ENCODE data around the gene C16orf96.

The C16orf96 gene

DNA sequence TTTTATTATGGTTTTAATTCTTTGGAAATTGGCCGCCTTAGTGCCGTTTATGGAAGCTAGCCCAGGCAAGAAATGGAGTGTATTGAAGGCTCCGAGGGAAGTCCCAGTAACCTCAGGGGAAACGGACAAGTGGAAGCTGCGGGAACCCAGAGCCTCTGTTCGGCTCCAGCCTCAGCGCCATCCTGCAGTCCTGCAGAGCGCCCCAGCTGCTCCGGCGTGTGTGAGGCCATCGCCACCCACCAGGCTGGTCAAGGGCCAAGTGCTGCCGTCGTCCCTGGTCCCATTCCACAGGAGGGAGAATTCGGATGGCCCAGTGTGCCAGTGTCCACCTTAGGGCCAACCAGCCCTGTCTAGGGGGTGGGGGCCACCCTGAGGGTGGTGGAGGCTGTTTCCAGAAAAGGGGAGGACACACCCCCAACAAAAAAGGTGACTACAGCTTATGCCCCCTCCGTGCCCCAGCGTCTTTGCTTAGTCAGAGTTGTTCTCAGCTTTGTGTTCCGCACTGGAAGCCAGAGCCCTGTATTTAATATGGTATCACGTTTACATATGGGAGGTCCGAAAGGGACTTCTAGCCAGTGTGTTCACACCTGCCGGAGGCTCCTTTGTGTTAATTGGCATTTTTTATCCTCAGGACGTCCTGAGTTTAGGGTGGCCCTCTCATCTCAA, 81.5 kb downstream of the C16orf96 start:
- H3K9me2 ChIP-seq (replicated peaks; ENCODE audit: insufficient read depth, low read length), result no peaks in the 10 kb centered on the region
- no peak overlapping the region for H2AFZ ChIP-seq (ENCODE audit: low read depth, low read length, severe bottlenecking)
- H3K36me3 ChIP-seq (ENCODE audit: low read length), result no peaks in the 10 kb centered on the region
- no peaks in the 10 kb centered on the region for H3K9me3 ChIP-seq (ENCODE audit: insufficient read depth, low read length)
- no peaks in the 10 kb centered on the region for H4K20me1 ChIP-seq (ENCODE audit: low read depth, low read length)
- H3F3A ChIP-seq (ENCODE audit: insufficient read depth), result no peaks in the 10 kb centered on the region
- H3K4me3 ChIP-seq (ENCODE audit: insufficient read depth, low read length, poor library complexity, severe bottlenecking), result no peak overlapping the region
- TF ChIP-seq EZH2phosphoT487 (conservative IDR thresholded peaks at IDR 0.05; ENCODE audit: low read length), result no peak
- TF ChIP-seq, protein P1, sequence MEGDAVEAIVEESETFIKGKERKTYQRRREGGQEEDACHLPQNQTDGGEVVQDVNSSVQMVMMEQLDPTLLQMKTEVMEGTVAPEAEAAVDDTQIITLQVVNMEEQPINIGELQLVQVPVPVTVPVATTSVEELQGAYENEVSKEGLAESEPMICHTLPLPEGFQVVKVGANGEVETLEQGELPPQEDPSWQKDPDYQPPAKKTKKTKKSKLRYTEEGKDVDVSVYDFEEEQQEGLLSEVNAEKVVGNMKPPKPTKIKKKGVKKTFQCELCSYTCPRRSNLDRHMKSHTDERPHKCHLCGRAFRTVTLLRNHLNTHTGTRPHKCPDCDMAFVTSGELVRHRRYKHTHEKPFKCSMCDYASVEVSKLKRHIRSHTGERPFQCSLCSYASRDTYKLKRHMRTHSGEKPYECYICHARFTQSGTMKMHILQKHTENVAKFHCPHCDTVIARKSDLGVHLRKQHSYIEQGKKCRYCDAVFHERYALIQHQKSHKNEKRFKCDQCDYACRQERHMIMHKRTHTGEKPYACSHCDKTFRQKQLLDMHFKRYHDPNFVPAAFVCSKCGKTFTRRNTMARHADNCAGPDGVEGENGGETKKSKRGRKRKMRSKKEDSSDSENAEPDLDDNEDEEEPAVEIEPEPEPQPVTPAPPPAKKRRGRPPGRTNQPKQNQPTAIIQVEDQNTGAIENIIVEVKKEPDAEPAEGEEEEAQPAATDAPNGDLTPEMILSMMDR (IDR thresholded peaks at IDR 0.05; ENCODE audit: insufficient read depth, low read length, poor library complexity, severe bottlenecking), result no peak
- H3K27ac ChIP-seq (ENCODE audit: low read depth, low read length), result no peak overlapping the region
- H3K9ac ChIP-seq (ENCODE audit: low read length), result no peak overlapping the region
- H3K4me2 ChIP-seq (ENCODE audit: low read depth, low read length, poor library complexity, severe bottlenecking), result no peak overlapping the region
- H3K79me2 ChIP-seq (ENCODE audit: insufficient read depth, low read length), result peaks cover 30% of the 10 kb centered on the region; the same call in 1 of the 2 replicates
- H3K27me3 ChIP-seq (ENCODE audit: low read length), result no peaks in the 10 kb centered on the region

DNA sequence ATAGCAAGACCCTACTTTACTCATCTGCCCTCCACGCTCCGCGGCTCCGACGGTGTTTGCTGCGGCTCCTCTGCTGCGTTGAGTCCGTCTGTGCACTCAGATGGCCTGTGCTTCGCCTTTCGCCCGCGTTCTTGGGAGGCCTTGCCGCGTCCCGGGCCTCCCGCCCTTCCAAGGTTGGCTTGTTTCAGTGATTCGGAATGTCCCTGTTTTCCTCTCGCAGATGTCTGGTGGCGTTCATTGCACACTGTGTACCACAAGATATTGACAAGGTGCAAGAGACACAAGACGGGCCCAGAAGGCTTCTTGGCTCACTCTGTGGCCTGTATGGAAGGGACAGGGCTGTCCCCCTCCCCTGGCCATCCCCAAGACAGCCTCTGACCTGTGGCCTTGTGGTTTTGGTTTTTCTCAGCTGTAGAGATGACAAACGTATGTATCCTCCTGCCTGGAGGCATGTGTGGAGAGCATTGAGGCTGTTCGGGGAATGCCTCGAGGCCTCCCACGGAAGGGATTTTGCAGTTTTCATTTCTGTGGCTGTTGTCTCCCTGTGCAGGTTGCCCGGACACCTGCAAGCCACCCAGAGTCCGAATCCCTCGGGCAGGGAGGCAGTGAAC, 83.9 kb downstream of the C16orf96 start:
- no peaks in the 10 kb centered on the region for H3K9me2 ChIP-seq (replicated peaks; ENCODE audit: insufficient read depth, low read length)
- H2AFZ ChIP-seq (ENCODE audit: low read depth, low read length, severe bottlenecking), result no peak overlapping the region
- no peak overlapping the region for H3K4me3 ChIP-seq (ENCODE audit: insufficient read depth, low read length, poor library complexity, severe bottlenecking)
- H3K27me3 ChIP-seq (ENCODE audit: low read length), result no peaks in the 10 kb centered on the region
- H4K20me1 ChIP-seq (ENCODE audit: low read depth, low read length), result peaks cover 3% of the 10 kb centered on the region; the same call in 1 of the 2 replicates
- no peaks in the 10 kb centered on the region for H3K9me3 ChIP-seq (ENCODE audit: insufficient read depth, low read length)
- peaks cover 17% of the 10 kb centered on the region; the same call in 1 of the 2 replicates for H3K79me2 ChIP-seq (ENCODE audit: insufficient read depth, low read length)
- no peaks in the 10 kb centered on the region for H3F3A ChIP-seq (ENCODE audit: insufficient read depth)
- no peak overlapping the region for H3K4me2 ChIP-seq (ENCODE audit: low read depth, low read length, poor library complexity, severe bottlenecking)
- no peaks in the 10 kb centered on the region for H3K36me3 ChIP-seq (ENCODE audit: low read length)
- H3K27ac ChIP-seq (ENCODE audit: low read depth, low read length), result no peak overlapping the region
- TF ChIP-seq, protein P1 (IDR thresholded peaks at IDR 0.05; ENCODE audit: insufficient read depth, low read length, poor library complexity, severe bottlenecking), result no peak
- no peak for TF ChIP-seq EZH2phosphoT487 (conservative IDR thresholded peaks at IDR 0.05; ENCODE audit: low read length)
- H3K9ac ChIP-seq (ENCODE audit: low read length), result no peak overlapping the region

DNA sequence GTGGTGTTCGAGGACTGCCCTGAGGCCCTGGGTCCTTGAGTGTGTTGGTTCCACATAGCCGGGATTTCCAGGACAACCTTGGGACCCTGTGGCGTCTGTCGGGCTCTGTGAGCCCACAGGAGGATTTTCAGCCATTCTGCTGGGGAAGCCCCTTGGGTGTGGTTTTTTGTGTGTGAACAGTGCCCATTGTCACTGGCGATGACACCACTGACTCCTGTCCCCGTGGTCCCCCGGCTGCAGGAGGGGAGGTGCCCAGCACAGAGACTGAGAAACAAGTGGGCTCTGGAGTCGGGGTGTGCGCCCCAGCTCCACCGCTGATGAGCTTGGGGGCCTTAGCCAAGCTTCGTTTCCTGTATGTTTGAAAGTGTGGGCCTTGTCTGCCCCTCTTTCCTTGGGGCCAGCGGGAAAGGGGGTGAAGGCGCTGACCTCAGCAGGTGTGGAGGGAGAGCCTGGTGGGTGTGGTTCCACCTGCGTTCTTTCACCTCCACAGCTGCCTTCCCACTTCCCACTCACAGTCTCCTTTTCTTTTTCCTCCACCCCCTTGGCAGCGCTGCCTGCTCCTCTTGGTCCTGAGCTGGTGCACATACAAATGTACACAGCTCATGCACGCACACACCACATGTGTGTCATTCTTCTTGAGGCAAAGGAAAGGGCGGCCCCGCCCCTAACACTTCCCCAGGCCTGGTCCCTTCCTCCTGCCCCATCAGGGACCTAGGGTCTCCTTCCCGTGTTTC, 84.6 kb downstream of the C16orf96 start:
- no peaks in the 10 kb centered on the region for H3K27me3 ChIP-seq (ENCODE audit: low read length)
- peaks cover 17% of the 10 kb centered on the region; the same call in 1 of the 2 replicates for H3K79me2 ChIP-seq (ENCODE audit: insufficient read depth, low read length)
- H3F3A ChIP-seq (ENCODE audit: insufficient read depth), result no peaks in the 10 kb centered on the region
- no peak for TF ChIP-seq EZH2phosphoT487 (conservative IDR thresholded peaks at IDR 0.05; ENCODE audit: low read length)
- TF ChIP-seq, protein P1 (IDR thresholded peaks at IDR 0.05; ENCODE audit: insufficient read depth, low read length, poor library complexity, severe bottlenecking), result no peak
- H3K9ac ChIP-seq (ENCODE audit: low read length), result no peak overlapping the region
- H3K9me2 ChIP-seq (replicated peaks; ENCODE audit: insufficient read depth, low read length), result no peaks in the 10 kb centered on the region
- no peak overlapping the region for H3K4me3 ChIP-seq (ENCODE audit: insufficient read depth, low read length, poor library complexity, severe bottlenecking)
- H3K9me3 ChIP-seq (ENCODE audit: insufficient read depth, low read length), result no peaks in the 10 kb centered on the region
- no peaks in the 10 kb centered on the region for H3K36me3 ChIP-seq (ENCODE audit: low read length)
- no peak overlapping the region for H3K4me2 ChIP-seq (ENCODE audit: low read depth, low read length, poor library complexity, severe bottlenecking)
- H4K20me1 ChIP-seq (ENCODE audit: low read depth, low read length), result peaks cover 3% of the 10 kb centered on the region; the same call in 1 of the 2 replicates
- no peak overlapping the region for H2AFZ ChIP-seq (ENCODE audit: low read depth, low read length, severe bottlenecking)
- no peak overlapping the region for H3K27ac ChIP-seq (ENCODE audit: low read depth, low read length)

Data from SU-DHL-6 (cell line).